Esophagus muscularis mucosa (tissue), 4 donors: ENCODE measurements around the gene KCNQ1.

ENCODE experiments used
- EP300 ChIP-seq: sonication (generic); formaldehyde crosslinking; IDR thresholded peaks from one replicate; pipeline ENCODE4 v1.6.1; 2017; ENCODE audit warnings: antibody characterized with exemption
- POLR2A ChIP-seq: fragments of 450-650 bp; IDR thresholded peaks from one replicate; pipeline ENCODE4 v1.6.1; 2017; ENCODE audit warnings: antibody characterized with exemption, moderate library complexity, mild to moderate bottlenecking, low read depth
- POLR2AphosphoS5 ChIP-seq, 2 donors: sonication (generic); formaldehyde crosslinking; IDR thresholded peaks; one replicate each; pipeline ENCODE4 v1.6.1; 2017; ENCODE audit warnings: antibody characterized with exemption in 2 of 2
- TF ChIP-seq, protein P1 (sequence below), 3 experiments: fragments of 200-600 bp in 2 of 3; fragments of 450-650 bp in 1 of 3; sonication (generic) in 2 of 3; IDR thresholded peaks; one replicate each; pipeline ENCODE4 v1.5.1; 2017 to 2019; ENCODE audit warnings: antibody characterized with exemption in 3 of 3, mild to moderate bottlenecking in 2 of 3, moderate library complexity in 1 of 3

DNA sequence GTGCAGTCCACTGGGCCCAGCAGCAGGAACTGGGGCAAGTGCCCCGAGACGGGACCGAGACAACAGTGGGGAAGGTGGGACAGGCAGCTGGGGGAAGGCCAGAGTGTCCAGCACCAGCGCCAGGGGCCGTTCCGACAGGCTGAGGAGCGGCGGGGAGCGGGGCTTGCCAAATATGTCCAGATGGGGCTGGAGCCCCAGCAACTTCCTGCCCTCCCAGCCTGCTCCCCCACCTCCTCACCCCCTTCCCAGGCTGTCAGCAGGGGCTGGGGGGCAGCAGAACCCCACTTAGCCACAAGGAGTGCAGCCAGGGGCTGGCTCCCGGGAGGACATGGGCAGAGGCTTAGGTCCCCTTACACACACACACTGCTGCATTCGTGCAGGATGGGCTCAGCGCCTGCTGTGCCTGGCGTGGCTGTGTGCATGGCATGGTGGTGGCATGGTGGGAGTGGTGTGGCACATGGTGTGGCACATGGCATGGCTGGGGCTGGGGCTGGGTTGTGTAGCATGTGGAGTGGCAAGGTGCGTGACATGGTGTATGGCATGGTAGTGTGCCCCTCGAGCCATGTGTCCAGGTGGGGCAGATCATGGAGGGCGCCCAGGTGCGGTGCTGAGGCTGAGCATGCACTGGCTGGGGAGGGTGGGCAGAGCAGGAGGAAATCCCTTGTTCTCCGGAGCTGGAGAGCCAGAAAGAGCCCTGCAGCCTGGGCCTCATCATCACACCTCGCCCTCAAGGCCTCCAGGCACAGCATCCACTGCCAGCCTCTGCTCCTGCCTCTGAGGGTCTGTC lies 389.1 kb downstream of the KCNQ1 start:
- TF ChIP-seq, protein P1, sequence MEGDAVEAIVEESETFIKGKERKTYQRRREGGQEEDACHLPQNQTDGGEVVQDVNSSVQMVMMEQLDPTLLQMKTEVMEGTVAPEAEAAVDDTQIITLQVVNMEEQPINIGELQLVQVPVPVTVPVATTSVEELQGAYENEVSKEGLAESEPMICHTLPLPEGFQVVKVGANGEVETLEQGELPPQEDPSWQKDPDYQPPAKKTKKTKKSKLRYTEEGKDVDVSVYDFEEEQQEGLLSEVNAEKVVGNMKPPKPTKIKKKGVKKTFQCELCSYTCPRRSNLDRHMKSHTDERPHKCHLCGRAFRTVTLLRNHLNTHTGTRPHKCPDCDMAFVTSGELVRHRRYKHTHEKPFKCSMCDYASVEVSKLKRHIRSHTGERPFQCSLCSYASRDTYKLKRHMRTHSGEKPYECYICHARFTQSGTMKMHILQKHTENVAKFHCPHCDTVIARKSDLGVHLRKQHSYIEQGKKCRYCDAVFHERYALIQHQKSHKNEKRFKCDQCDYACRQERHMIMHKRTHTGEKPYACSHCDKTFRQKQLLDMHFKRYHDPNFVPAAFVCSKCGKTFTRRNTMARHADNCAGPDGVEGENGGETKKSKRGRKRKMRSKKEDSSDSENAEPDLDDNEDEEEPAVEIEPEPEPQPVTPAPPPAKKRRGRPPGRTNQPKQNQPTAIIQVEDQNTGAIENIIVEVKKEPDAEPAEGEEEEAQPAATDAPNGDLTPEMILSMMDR (IDR thresholded peaks at IDR 0.05): no peak
- TF ChIP-seq POLR2AphosphoS5 (IDR thresholded peaks at IDR 0.05): no peak
- TF ChIP-seq EP300: no peak
- TF ChIP-seq POLR2A: no peak
